GM23248 (cell line): ENCODE measurements around the gene CDH11.

Experiments used
- EZH2 ChIP-seq: fragments of 200-600 bp; sonication (generic); IDR thresholded peaks from 2 replicates; pipeline ENCODE4 v1.6.1; 2018; ENCODE audit warnings: antibody characterized with exemption, mild to moderate bottlenecking; ENCODE audit not compliant: insufficient read depth, poor library complexity, severe bottlenecking
- EZH2phosphoT487 ChIP-seq: fragments of 200-600 bp; sonication (generic); IDR thresholded peaks from 2 replicates; pipeline ENCODE4 v1.6.1; 2018; ENCODE audit warnings: antibody characterized with exemption, moderate library complexity, mild to moderate bottlenecking, low read depth; ENCODE audit not compliant: insufficient read depth

DNA sequence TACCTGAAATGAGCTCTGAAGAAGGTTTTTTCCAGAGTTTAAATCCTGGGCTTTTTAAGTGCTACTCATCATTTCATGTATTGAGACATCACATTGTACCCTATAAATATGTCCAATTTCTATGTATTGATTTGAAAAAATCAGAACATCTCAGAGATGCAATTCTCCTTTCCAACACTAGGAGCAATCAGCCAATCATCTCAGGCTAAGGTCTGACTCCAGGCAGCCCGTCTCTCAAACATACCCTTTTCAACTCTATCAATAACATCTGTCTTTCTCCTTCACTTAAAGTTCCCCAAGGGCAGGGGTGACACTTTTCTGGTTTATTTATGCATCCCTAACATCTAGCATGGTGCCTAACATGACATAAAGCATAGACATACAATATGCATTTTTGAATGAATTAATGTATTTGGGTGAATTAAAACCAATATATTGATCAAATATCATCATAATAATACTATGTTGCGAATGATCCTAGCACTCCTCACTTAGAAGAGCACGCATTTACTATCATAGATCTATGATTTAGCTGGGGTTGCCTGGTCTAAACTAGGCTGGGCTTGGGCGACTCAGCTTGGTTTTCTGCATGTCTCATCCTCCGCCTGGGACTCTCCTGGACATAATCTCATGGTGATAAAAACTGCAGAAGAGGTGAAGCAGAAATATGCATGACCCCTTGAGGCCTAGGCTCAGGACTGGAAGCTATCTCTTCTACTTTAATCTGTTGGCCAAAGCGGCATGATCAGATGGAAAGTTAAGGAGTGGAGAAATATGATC is 5.2 kb upstream of the CDH11 start:
- TF ChIP-seq EZH2: no peak
- TF ChIP-seq EZH2phosphoT487: no peak
